ENCODE data around the gene RAB3B. TPM values are rescaled to one million over a fixed set of nuclear protein-coding genes. Genes with fewer than 3 reads are reported as not detected.
"Not testable (repeated sequence)": the region's sequence is repeated elsewhere in the genome, so short reads cannot be mapped to it uniquely, and the experiment has no call there.

Gene RAB3B
- total and polyA plus RNA-seq, 3 experiments from 2014 or later = 0.01 to 0.13 (median 0.11) TPM

DNA sequence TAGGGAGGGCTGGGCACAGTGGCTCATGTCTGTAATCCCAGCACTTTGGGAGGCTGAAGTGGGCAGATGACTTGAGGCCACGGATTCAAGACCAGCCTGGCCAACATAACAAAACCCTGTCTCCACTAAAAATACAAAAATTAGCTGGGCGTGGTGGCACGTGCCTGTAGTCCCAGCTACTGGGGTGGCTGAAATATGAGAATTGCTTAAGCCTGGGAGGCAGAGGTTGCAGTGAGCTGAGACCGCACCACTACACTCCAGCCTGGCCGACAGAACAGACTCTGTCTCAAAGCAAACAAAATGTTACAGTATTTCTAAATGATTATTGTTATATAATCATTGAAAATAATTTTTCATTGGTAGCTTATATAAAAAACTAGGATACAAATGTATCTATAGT, 38.3 kb upstream of the RAB3B start:
- H3K9me3 Mint-ChIP-seq; H3K4me3 ChIP-seq (ENCODE audit: low read length); H3K27ac ChIP-seq (ENCODE audit: low read depth, low read length); H3K4me3 Mint-ChIP-seq; H3K27me3 Mint-ChIP-seq; POLR2A ChIA-PET; H3K9me3 ChIP-seq (ENCODE audit: low read length); DNase-seq; H3K36me3 ChIP-seq (ENCODE audit: insufficient read depth, low read length); H3K27me3 ChIP-seq (ENCODE audit: insufficient read depth, low read length, poor library complexity, severe bottlenecking); CTCF ChIA-PET: not testable (repeated sequence)
- peaks cover 25% of the 10 kb centered on the region for H3K4me1 ChIP-seq (ENCODE audit: insufficient read depth, low read length)
- Mint-ChIP-seq H3K36me3 (peaks cover 0 to 62% (median 17%) of the 10 kb centered on the region in 3 donors), H3K4me1 (peaks cover 32 to 44% (median 42%) of the 10 kb centered on the region in 3 donors), H3K27ac (peak overlapping the region in 1 of 8 donors; percentile 15)

DNA sequence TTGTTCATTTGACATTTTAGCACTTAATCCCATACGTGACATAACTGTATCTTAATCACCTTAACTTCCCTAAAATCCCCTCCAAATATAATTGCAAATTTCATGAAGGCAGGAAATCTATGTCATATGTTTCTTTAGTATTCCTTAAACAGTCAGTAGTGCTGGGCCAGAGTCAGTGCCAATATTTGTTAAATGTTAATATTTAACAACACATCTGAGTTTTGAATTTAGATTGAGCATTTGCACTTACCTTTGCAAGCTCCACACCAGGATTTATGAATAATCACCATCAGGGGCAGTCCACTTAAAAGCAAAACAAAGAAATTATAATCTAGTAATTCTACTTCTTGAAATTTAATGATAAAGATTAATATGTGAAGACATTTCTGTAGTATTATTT, 37.8 kb upstream of the RAB3B start:
- Histone ChIP-seq H3K9me3 (ENCODE audit: low read length) (no peaks in the 10 kb centered on the region), H3K4me3 (ENCODE audit: low read length) (no peak overlapping the region), H3K27me3 (ENCODE audit: insufficient read depth, low read length, poor library complexity, severe bottlenecking) (no peaks in the 10 kb centered on the region), H3K27ac (ENCODE audit: low read depth, low read length) (no peak overlapping the region), H3K4me1 (ENCODE audit: insufficient read depth, low read length) (peaks cover 23% of the 10 kb centered on the region), H3K36me3 (ENCODE audit: insufficient read depth, low read length) (peaks cover 5% of the 10 kb centered on the region)
- DNase-seq = no peak
- peaks cover 5 to 62% (median 20%) of the 10 kb centered on the region in 3 donors for H3K36me3 Mint-ChIP-seq
- peaks cover 28 to 39% (median 37%) of the 10 kb centered on the region in 3 donors for H3K4me1 Mint-ChIP-seq
- CTCF ChIA-PET = no interaction called here
- H3K27me3 Mint-ChIP-seq = peaks cover 0 to 2% of the 10 kb centered on the region in 2 donors
- H3K27ac Mint-ChIP-seq = no peak overlapping the region
- POLR2A ChIA-PET = no interaction called here
- no peak overlapping the region for H3K4me3 Mint-ChIP-seq
- no peaks in the 10 kb centered on the region for H3K9me3 Mint-ChIP-seq

DNA sequence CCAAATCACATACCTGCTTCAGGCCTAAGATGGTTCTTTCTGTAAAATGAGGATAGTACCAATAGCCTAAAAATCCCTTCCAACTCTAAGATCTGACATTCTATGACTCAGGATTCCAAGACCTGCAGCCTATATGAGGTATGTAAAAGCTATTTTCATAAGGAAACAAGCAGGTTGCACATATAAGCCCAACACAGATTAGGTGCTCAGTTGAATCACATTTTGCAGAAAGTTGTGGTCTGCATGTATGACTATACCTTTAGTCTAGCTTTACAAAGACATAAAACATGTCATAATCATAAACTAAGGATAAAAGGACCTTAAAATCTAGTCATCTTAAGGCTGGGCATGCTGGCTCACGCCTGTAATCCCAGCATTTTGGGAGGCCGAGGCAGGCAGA, 35.8 kb upstream of the RAB3B start:
- CTCF ChIA-PET = no interaction called here

DNA sequence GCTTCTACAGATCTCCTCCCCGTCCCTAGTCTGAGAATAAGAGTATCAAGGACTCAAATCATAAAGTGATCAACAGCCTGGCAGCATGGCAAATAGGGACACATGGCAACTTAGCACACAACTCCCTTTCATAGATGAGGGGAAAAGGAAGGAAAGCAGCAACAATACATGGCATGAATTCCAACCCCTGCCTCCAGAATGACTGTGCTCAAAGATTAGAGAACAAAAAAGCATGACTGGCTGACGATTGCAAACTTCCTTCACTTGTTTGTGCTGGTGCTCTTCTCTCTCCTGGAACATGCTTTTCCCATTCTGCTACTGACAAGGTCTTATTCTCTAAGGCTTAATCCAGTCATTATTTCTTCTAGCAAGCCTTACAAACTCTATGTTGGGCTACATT, 31.6 kb upstream of the RAB3B start:
- Histone ChIP-seq H3K4me3 (ENCODE audit: low read length) (no peak overlapping the region), H3K27ac (ENCODE audit: low read depth, low read length) (no peak overlapping the region), H3K4me1 (ENCODE audit: insufficient read depth, low read length) (no peaks in the 10 kb centered on the region), H3K36me3 (ENCODE audit: insufficient read depth, low read length) (peaks cover 12% of the 10 kb centered on the region), H3K9me3 (ENCODE audit: low read length) (no peaks in the 10 kb centered on the region), H3K27me3 (ENCODE audit: insufficient read depth, low read length, poor library complexity, severe bottlenecking) (no peaks in the 10 kb centered on the region)
- DNase-seq = no peak
- Mint-ChIP-seq H3K4me1 (peaks cover 0 to 6% (median 5%) of the 10 kb centered on the region in 3 donors), H3K9me3 (no peaks in the 10 kb centered on the region), H3K27ac (no peak overlapping the region), H3K4me3 (no peak overlapping the region), H3K27me3 (no peaks in the 10 kb centered on the region), H3K36me3 (peaks cover 13 to 64% (median 33%) of the 10 kb centered on the region in 3 donors)
- ChIA-PET CTCF (no interaction called here), POLR2A (interaction anchor here (0.7 kb wide), 1 partner anchor 389 kb away, joined by 12 read pairs; no protein-coding TSS in a partner anchor)

More for the DNA sequence above, 35.8 kb upstream of the RAB3B start:
- Mint-ChIP-seq H3K27me3 (peaks cover 0 to 2% of the 10 kb centered on the region in 2 donors), H3K4me1 (peaks cover 13 to 23% (median 20%) of the 10 kb centered on the region in 3 donors), H3K36me3 (peaks cover 13 to 61% (median 27%) of the 10 kb centered on the region in 3 donors), H3K4me3 (no peak overlapping the region), H3K9me3 (no peaks in the 10 kb centered on the region), H3K27ac (no peak overlapping the region)
- no peaks in the 10 kb centered on the region for H3K9me3 ChIP-seq (ENCODE audit: low read length)
- H3K4me3 ChIP-seq (ENCODE audit: low read length) = no peak overlapping the region
- H3K27me3 ChIP-seq (ENCODE audit: insufficient read depth, low read length, poor library complexity, severe bottlenecking) = no peaks in the 10 kb centered on the region
- POLR2A ChIA-PET = no interaction called here
- H3K27ac ChIP-seq (ENCODE audit: low read depth, low read length) = no peak overlapping the region
- peaks cover 7% of the 10 kb centered on the region for H3K4me1 ChIP-seq (ENCODE audit: insufficient read depth, low read length)
- no peak for DNase-seq
- H3K36me3 ChIP-seq (ENCODE audit: insufficient read depth, low read length) = peaks cover 5% of the 10 kb centered on the region

DNA sequence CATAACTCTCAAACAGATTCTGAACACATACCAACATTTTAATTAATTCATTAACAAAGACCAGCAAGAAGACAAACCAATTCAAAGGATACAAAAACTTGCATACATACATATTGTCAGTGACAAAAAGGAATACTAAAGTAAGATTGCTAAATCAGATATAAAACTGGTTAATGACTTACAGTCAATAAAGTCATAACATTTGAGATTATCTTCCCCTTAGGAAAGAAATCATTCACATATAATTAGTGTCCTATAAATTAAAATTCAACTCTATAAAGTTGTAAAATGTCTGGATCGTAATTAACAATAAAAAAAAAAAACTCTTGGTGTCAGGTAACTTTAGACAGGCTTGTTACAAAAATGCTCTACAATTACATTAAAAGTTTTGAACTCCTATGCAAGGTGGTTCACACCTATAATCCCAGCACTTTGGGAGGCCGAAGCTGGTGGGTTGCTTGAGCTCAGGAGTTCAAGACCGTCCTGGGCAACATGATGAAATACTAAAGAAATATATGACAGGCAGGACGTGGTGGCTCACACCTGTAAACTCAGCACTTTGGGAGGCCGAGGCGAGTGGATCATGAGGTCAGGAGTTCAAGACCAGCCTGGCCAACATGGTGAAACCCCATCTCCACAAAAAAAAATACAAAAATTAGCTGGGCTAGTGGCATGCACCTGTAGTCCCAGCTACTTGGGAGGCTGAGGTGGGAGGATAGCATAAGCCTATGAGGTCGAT, 17.7 kb upstream of the RAB3B start:
- no peak for DNase-seq
- H3K4me3 Mint-ChIP-seq = no peak overlapping the region
- CTCF ChIA-PET = interaction anchor here (1.0 kb wide), 1 partner anchor 112 kb away, joined by 3 read pairs; no protein-coding TSS in a partner anchor

DNA sequence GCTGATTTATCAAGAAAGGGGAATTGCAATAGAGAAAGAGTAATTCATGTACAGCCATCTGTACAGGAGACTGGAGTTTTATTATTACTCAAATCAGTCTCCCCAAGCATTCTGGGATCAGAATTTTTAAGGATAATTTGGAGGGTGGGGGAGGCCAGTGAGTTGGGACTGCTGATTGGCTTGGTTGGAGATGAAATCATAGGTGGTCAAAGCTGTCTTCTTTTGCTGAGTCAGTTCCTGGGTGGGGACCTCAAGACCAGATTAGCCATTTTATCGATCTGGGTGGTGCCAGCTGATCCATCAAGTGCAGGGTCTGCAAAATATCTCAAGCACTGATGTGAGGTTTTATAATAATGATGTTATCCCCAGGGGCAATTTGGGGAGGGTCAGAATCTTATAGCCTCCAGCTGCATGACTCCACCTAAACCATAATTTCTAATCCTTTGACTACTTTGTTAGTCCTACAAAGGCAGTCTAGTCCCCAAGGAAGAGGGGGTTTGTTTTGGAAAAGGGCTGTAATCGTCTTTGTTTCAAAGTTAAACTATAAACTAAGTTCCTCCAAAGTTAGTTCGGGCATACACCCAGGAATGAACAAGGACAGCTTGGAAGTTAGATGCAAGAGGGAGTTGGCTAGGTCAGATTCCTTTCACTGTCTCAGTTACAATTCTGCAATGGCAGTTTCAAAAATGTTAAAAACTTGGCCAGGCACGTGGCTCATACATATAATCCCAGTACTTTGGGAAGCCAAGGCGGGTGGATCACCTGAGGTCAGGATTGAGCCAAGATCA, 16.9 kb upstream of the RAB3B start:
- H3K27me3 Mint-ChIP-seq = peaks cover 20 to 36% of the 10 kb centered on the region in 2 donors
- POLR2A ChIA-PET = no interaction called here
- CTCF ChIA-PET = no interaction called here

More for the DNA sequence above, 17.7 kb upstream of the RAB3B start:
- H3K4me1 Mint-ChIP-seq = no peaks in the 10 kb centered on the region
- Histone ChIP-seq H3K9me3 (ENCODE audit: low read length) (no peaks in the 10 kb centered on the region), H3K27ac (ENCODE audit: low read depth, low read length) (no peak overlapping the region), H3K27me3 (ENCODE audit: insufficient read depth, low read length, poor library complexity, severe bottlenecking) (no peaks in the 10 kb centered on the region), H3K36me3 (ENCODE audit: insufficient read depth, low read length) (no peaks in the 10 kb centered on the region), H3K4me1 (ENCODE audit: insufficient read depth, low read length) (no peaks in the 10 kb centered on the region), H3K4me3 (ENCODE audit: low read length) (no peak overlapping the region)
- no peak overlapping the region for H3K27ac Mint-ChIP-seq
- H3K27me3 Mint-ChIP-seq = peaks cover 20 to 31% of the 10 kb centered on the region in 2 donors
- POLR2A ChIA-PET = no interaction called here
- no peaks in the 10 kb centered on the region for H3K9me3 Mint-ChIP-seq
- no peaks in the 10 kb centered on the region for H3K36me3 Mint-ChIP-seq

DNA sequence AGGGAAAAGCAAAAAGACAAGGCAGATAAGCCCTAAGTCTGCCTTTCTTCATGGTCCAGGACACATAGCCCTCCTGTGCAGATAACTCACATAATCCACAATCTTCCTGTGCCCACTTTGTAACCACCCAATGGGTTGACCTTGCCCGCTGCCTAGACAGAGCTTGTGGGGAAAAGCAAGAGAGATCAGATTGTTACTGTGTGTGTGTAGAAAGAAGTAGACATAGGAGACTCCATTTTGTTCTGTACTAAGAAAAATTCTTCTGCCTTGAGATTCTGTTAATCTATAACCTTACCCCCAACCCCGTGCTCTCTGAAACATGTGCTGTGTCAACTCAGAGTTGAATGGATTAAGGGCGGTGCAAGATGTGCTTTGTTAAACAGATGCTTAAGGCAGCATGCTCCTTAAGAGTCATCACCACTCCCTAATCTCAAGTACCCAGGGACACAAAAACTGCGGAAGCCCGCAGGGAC, 15.6 kb upstream of the RAB3B start:
- H3K9me3 Mint-ChIP-seq; DNase-seq; H3K36me3 ChIP-seq (ENCODE audit: insufficient read depth, low read length); H3K27me3 ChIP-seq (ENCODE audit: insufficient read depth, low read length, poor library complexity, severe bottlenecking); H3K9me3 ChIP-seq (ENCODE audit: low read length); H3K4me3 Mint-ChIP-seq; H3K4me1 ChIP-seq (ENCODE audit: insufficient read depth, low read length); CTCF ChIA-PET; H3K36me3 Mint-ChIP-seq; H3K27ac ChIP-seq (ENCODE audit: low read depth, low read length); H3K4me3 ChIP-seq (ENCODE audit: low read length); POLR2A ChIA-PET; H3K27ac Mint-ChIP-seq; H3K4me1 Mint-ChIP-seq: not testable (repeated sequence)
- peaks cover 20 to 37% of the 10 kb centered on the region in 2 donors for H3K27me3 Mint-ChIP-seq

More for the DNA sequence above, 16.9 kb upstream of the RAB3B start:
- H3K27me3 ChIP-seq (ENCODE audit: insufficient read depth, low read length, poor library complexity, severe bottlenecking) = no peaks in the 10 kb centered on the region
- H3K9me3 ChIP-seq (ENCODE audit: low read length) = no peaks in the 10 kb centered on the region
- H3K27ac Mint-ChIP-seq = no peak overlapping the region
- DNase-seq = no peak
- H3K36me3 ChIP-seq (ENCODE audit: insufficient read depth, low read length) = no peaks in the 10 kb centered on the region
- H3K9me3 Mint-ChIP-seq = no peaks in the 10 kb centered on the region
- no peak overlapping the region for H3K4me3 ChIP-seq (ENCODE audit: low read length)
- H3K36me3 Mint-ChIP-seq = no peaks in the 10 kb centered on the region
- H3K4me1 ChIP-seq (ENCODE audit: insufficient read depth, low read length) = no peaks in the 10 kb centered on the region
- no peak overlapping the region for H3K4me3 Mint-ChIP-seq
- H3K27ac ChIP-seq (ENCODE audit: low read depth, low read length) = no peak overlapping the region
- H3K4me1 Mint-ChIP-seq = no peaks in the 10 kb centered on the region

DNA sequence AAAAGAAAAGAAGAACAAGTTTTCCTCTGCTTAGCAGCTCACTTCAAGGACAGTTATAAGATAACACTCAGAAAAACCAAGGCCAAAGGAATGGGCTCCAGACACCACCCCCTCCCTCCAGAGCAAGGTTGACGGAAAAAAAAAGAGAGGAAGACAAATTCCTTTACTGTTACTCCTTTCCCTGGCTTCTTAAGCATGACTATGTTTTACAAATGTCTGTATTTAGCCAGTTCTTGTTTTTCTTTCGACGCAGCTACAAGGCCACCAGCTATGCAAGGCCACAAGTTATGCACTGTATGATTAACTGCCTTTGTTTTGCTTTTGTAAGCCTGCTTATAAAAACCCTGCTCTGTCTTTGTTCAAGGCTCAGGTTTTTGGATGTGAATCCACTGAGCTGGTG, 15.0 kb upstream of the RAB3B start:
- H3K27ac ChIP-seq (ENCODE audit: low read depth, low read length); H3K36me3 Mint-ChIP-seq; POLR2A ChIA-PET; H3K36me3 ChIP-seq (ENCODE audit: insufficient read depth, low read length); H3K4me1 ChIP-seq (ENCODE audit: insufficient read depth, low read length); H3K4me3 ChIP-seq (ENCODE audit: low read length); CTCF ChIA-PET; H3K4me3 Mint-ChIP-seq; H3K27me3 ChIP-seq (ENCODE audit: insufficient read depth, low read length, poor library complexity, severe bottlenecking); H3K4me1 Mint-ChIP-seq; H3K27ac Mint-ChIP-seq; DNase-seq; H3K9me3 ChIP-seq (ENCODE audit: low read length); H3K9me3 Mint-ChIP-seq: not testable (repeated sequence)
- H3K27me3 Mint-ChIP-seq = peaks cover 18 to 37% of the 10 kb centered on the region in 2 donors

All from CD8-positive, alpha-beta memory T cell (primary cell).